ENCODE results near the gene MN1.

MN1 gene

GRCh38 chr22:27827604-27828587 is 26.3 kb upstream of the MN1 start:
- DNase-seq (ENCODE audit: low read depth), result no peak

- no peak for DNase-seq (ENCODE audit: low read depth)
Observed at GRCh38 chr22:27825174-27825573, 23.6 kb upstream of the MN1 start.

- DNase-seq (ENCODE audit: low read depth), result no peak
Observed at GRCh38 chr22:27823221-27823620, 21.7 kb upstream of the MN1 start.

GRCh38 chr22:27820896-27821866 is 19.6 kb upstream of the MN1 start:
- DNase-seq (ENCODE audit: low read depth), result no peak

GRCh38 chr22:27816552-27816951 is 15.0 kb upstream of the MN1 start:
- no peak for DNase-seq (ENCODE audit: low read depth)

GRCh38 chr22:27815826-27816530 is 14.4 kb upstream of the MN1 start:
- DNase-seq (ENCODE audit: low read depth), result no peak

- DNase-seq (ENCODE audit: low read depth), result no peak
Observed at GRCh38 chr22:27814993-27815392, 13.4 kb upstream of the MN1 start.

- DNase-seq (ENCODE audit: low read depth), result no peak
Observed at GRCh38 chr22:27811778-27812177, 10.2 kb upstream of the MN1 start.

GRCh38 chr22:27810609-27811151 is 9.1 kb upstream of the MN1 start:
- no peak for DNase-seq (ENCODE audit: low read depth)

GRCh38 chr22:27809700-27810608 is 8.4 kb upstream of the MN1 start:
- DNase-seq (ENCODE audit: low read depth), result no peak

- no peak for DNase-seq (ENCODE audit: low read depth)
Observed at GRCh38 chr22:27809226-27809603, 7.7 kb upstream of the MN1 start.

- no peak for DNase-seq (ENCODE audit: low read depth)
Observed at GRCh38 chr22:27808451-27809225, 7.1 kb upstream of the MN1 start.

- DNase-seq (ENCODE audit: low read depth), result no peak
Observed at GRCh38 chr22:27805841-27806240, 4.3 kb upstream of the MN1 start.

GRCh38 chr22:27804470-27805297 is 3.1 kb upstream of the MN1 start:
- DNase-seq (ENCODE audit: low read depth), result peak; percentile 57

- DNase-seq (ENCODE audit: low read depth), result no peak
Observed at GRCh38 chr22:27803841-27804415, 2.4 kb upstream of the MN1 start.

GRCh38 chr22:27802346-27803073 is 954 bp upstream of the MN1 start:
- no peak for DNase-seq (ENCODE audit: low read depth)

GRCh38 chr22:27801202-27801615 is 347 bp downstream of the MN1 start:
- DNase-seq (ENCODE audit: low read depth), result peak; percentile 67

All from iris pigment epithelial cell (primary cell).